Measurements from ENCODE around the gene ATP8A2. TPM values are rescaled to one million over a fixed set of nuclear protein-coding genes. Genes with fewer than 3 reads are reported as not detected.

The ATP8A2 gene
- total and polyA plus RNA-seq, 3 donors from 2014 or later, result 14.2 to 38.3 (median 16.5) TPM

GRCh38 chr13:25679936-25680335 is 308.2 kb downstream of the ATP8A2 start:
- Histone ChIP-seq H3K4me3 (no peak overlapping the region), H3K4me1 (no peaks in the 10 kb centered on the region), H3K27me3 (no peaks in the 10 kb centered on the region), H3K36me3 (ENCODE audit: low read depth, missing control alignments) (no peaks in the 10 kb centered on the region), H3K9me3 (no peaks in the 10 kb centered on the region), H3K27ac (no peak overlapping the region)
- DNase-seq, result no peak
- TF ChIP-seq, protein P1, sequence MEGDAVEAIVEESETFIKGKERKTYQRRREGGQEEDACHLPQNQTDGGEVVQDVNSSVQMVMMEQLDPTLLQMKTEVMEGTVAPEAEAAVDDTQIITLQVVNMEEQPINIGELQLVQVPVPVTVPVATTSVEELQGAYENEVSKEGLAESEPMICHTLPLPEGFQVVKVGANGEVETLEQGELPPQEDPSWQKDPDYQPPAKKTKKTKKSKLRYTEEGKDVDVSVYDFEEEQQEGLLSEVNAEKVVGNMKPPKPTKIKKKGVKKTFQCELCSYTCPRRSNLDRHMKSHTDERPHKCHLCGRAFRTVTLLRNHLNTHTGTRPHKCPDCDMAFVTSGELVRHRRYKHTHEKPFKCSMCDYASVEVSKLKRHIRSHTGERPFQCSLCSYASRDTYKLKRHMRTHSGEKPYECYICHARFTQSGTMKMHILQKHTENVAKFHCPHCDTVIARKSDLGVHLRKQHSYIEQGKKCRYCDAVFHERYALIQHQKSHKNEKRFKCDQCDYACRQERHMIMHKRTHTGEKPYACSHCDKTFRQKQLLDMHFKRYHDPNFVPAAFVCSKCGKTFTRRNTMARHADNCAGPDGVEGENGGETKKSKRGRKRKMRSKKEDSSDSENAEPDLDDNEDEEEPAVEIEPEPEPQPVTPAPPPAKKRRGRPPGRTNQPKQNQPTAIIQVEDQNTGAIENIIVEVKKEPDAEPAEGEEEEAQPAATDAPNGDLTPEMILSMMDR (IDR thresholded peaks at IDR 0.05), result no peak
- no peak for TF ChIP-seq POLR2A (IDR thresholded peaks at IDR 0.05)
- intact Hi-C loops (cut with DNase I; ENCODE audit: low total_unique reads), result no loop called here
- 86 to 97% methylated on average over 5 of the region's 5 CpGs for WGBS, 2 donors

DNA sequence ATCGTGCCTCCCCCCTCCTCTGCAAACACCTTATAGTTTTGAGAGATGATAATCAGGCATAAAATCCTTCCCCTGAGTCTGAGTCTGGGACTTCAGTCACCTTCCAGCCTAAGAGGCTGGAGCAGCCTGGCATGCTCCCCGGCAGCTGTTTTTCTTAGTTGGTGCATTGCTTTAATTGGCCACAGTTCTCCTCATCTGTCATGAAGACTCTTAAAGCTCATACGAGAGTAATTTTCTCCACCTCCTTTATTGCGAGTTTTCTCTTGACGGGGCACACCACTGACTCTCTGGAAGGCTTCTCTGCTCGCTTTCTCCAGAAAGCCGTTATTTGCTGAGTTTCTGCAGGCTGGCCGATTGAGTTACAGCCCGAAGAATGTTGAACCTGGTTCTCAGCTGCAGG is 310.5 kb downstream of the ATP8A2 start:
- no peaks in the 10 kb centered on the region for H3K9me3 ChIP-seq
- DNase-seq, result no peak
- no peaks in the 10 kb centered on the region for H3K4me1 ChIP-seq
- WGBS, 2 donors, result 95 to 97% methylated on average over 9 of the region's 9 CpGs
- H3K27me3 ChIP-seq, result no peaks in the 10 kb centered on the region
- H3K4me3 ChIP-seq, result no peak overlapping the region
- no peaks in the 10 kb centered on the region for H3K36me3 ChIP-seq (ENCODE audit: low read depth, missing control alignments)
- no peak for TF ChIP-seq POLR2A (IDR thresholded peaks at IDR 0.05)
- TF ChIP-seq, protein P1 (IDR thresholded peaks at IDR 0.05), result no peak
- no peak overlapping the region for H3K27ac ChIP-seq
- intact Hi-C loops (cut with DNase I; ENCODE audit: low total_unique reads), result no loop called here

- Histone ChIP-seq H3K27me3 (no peaks in the 10 kb centered on the region), H3K4me1 (no peaks in the 10 kb centered on the region), H3K9me3 (no peaks in the 10 kb centered on the region), H3K36me3 (ENCODE audit: low read depth, missing control alignments) (no peaks in the 10 kb centered on the region), H3K4me3 (no peak overlapping the region), H3K27ac (no peak overlapping the region)
- TF ChIP-seq, protein P1 (IDR thresholded peaks at IDR 0.05), result no peak
- TF ChIP-seq POLR2A (IDR thresholded peaks at IDR 0.05), result no peak
- WGBS, 2 donors, result 90 to 96% methylated on average over 4 of the region's 4 CpGs
- intact Hi-C loops (cut with DNase I; ENCODE audit: low total_unique reads), result no loop called here
- no peak for DNase-seq
Observed at GRCh38 chr13:25683056-25683455, 311.3 kb downstream of the ATP8A2 start.

DNA sequence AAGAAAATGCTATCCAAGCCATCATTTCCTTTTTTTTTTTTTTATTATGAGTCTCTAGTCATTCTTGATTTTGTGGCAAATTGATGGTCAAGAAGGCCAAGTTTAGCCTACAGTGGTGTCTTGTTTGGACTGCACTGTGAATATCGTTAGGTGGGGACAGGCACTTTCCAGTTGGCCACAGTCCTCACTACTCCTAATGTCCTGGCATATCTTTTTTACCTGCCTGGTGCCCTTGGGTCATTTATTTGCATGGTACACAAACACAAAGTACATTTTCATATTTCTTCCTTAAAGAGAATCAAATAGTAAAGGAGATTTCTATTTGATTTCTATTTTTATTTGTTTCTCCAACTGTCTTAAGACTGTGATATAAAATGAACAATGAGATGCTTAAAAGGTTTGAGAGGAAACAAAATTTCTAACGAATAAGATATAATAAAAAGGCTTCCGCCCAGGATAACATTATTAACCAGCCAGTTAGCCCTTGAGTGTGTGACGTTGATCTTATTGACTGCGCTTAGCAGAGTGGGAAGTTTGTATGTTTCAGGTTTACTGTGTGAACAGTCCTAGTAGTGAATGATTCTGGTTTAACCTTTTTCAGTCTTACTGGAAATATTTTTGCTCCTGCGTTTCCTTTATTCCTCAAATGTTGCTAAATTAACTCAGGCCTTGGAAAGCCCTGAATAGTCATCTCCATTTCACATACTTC is 312.0 kb downstream of the ATP8A2 start:
- WGBS, 2 donors, result 87 to 92% methylated on average over 6 of the region's 6 CpGs
- no peak for TF ChIP-seq POLR2A (IDR thresholded peaks at IDR 0.05)
- TF ChIP-seq, protein P1 (IDR thresholded peaks at IDR 0.05), result no peak
- Histone ChIP-seq H3K4me3 (no peak overlapping the region), H3K27ac (no peak overlapping the region), H3K36me3 (ENCODE audit: low read depth, missing control alignments) (no peaks in the 10 kb centered on the region), H3K27me3 (no peaks in the 10 kb centered on the region), H3K4me1 (no peaks in the 10 kb centered on the region), H3K9me3 (no peaks in the 10 kb centered on the region)
- intact Hi-C loops (cut with DNase I; ENCODE audit: low total_unique reads), result no loop called here
- no peak for DNase-seq

DNA sequence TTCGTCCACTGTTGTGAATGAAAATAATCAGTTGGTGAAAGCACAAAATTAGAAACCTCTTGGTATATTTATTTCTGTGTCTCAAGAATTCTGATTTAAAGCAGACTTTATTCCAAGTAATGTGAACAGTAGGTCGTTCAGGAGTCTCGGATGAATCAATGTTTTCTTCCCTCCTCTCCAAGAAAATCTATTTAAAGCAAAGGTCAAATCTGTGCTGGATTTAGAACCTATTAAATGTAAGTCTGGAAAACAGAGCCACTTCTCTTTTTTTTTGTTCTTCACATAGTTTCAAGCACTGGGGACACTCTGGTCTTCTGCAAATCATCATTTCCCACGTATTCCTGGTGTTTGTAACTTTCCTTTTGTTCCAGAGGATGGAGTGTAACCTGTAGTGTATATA is 312.7 kb downstream of the ATP8A2 start:
- no peaks in the 10 kb centered on the region for H3K27me3 ChIP-seq
- intact Hi-C loops (cut with DNase I; ENCODE audit: low total_unique reads), result no loop called here
- no peaks in the 10 kb centered on the region for H3K36me3 ChIP-seq (ENCODE audit: low read depth, missing control alignments)
- TF ChIP-seq, protein P1 (IDR thresholded peaks at IDR 0.05), result no peak
- TF ChIP-seq POLR2A (IDR thresholded peaks at IDR 0.05), result no peak
- H3K4me1 ChIP-seq, result no peaks in the 10 kb centered on the region
- H3K27ac ChIP-seq, result no peak overlapping the region
- no peaks in the 10 kb centered on the region for H3K9me3 ChIP-seq
- 60 to 62% methylated on average over 4 of the region's 4 CpGs for WGBS, 2 donors
- no peak overlapping the region for H3K4me3 ChIP-seq
- DNase-seq, result no peak

Measured in testis (tissue), 3 donors.